Measurements from ENCODE around the gene ZNF225. TPM values are rescaled to one million over a fixed set of nuclear protein-coding genes. Genes with fewer than 3 reads are reported as not detected.

The ZNF225 gene
- 1.9 and 2.1 TPM in 2 replicates for polyA plus RNA-seq (2013)

GRCh38 chr19:44113138-44113783 lies at the start of gene ZNF225:
Gene ZNF225, plus strand, starts transcription at chr19:44113399. Its CDS starts 2,429 bp downstream, at chr19:44115828.
- peaks cover 4 to 7% of the 10 kb centered on the region in 2 experiments for H3K36me3 ChIP-seq (ENCODE audit: control insufficient read depth in 1 of 2, insufficient read depth in 2 of 2, low read length in 2 of 2)
- H2AK5ac ChIP-seq (ENCODE audit: low read length), result no peak within 1 kb of the TSS
- WGBS (ENCODE audit: extremely low coverage, insufficient coverage, insufficient read length), result no CpG with 5 or more reads among the region's 44 CpGs
- peak within 1 kb of the TSS; percentile 88 for H2AFZ ChIP-seq (ENCODE audit: insufficient read depth, low read length, poor library complexity)
- peak within 1 kb of the TSS; percentile 86 for H3K4me3 ChIP-seq (ENCODE audit: low read depth, low read length)
- H4K8ac ChIP-seq (ENCODE audit: low read depth, low read length), result peak within 1 kb of the TSS; percentile 96
- H3K79me1 ChIP-seq (ENCODE audit: low read length), result peaks cover 3% of the 10 kb centered on the region
- H3K14ac ChIP-seq (ENCODE audit: low read length), result peak within 1 kb of the TSS; percentile 83
- H2BK120ac ChIP-seq (ENCODE audit: insufficient read depth, low read length, poor library complexity), result no peak within 1 kb of the TSS
- peak within 1 kb of the TSS; percentile 96 for H3K4me2 ChIP-seq (ENCODE audit: low read length)
- peak; percentile 99 for DNase-seq
- H4K91ac ChIP-seq (ENCODE audit: low read depth, low read length), result peak within 1 kb of the TSS; percentile 75
- H3K9ac ChIP-seq (ENCODE audit: low read length), result peak within 1 kb of the TSS; percentile 88
- peak within 1 kb of the TSS; percentile 19 for H2BK5ac ChIP-seq (ENCODE audit: low read depth, low read length, poor library complexity)
- peak within 1 kb of the TSS; percentile 67 for H3K18ac ChIP-seq (ENCODE audit: low read length)
- peak within 1 kb of the TSS; percentile 12 for H3K27ac ChIP-seq (ENCODE audit: low read depth, low read length)
- peaks cover 0 to 2% of the 10 kb centered on the region in 2 experiments for H3K4me1 ChIP-seq (ENCODE audit: control insufficient read depth in 1 of 2, insufficient read depth in 2 of 2, low read length in 2 of 2)
- H4K12ac ChIP-seq (ENCODE audit: low read depth, low read length), result peak within 1 kb of the TSS; percentile 95
- H2BK12ac ChIP-seq (ENCODE audit: low read length), result no peak within 1 kb of the TSS
- H3K23ac ChIP-seq (ENCODE audit: low read length), result no peak within 1 kb of the TSS
- H3K4ac ChIP-seq (ENCODE audit: low read depth, low read length), result no peak within 1 kb of the TSS
- no peaks in the 10 kb centered on the region for H3K9me3 ChIP-seq (ENCODE audit: insufficient read depth, low read depth, low read length)
- no peaks in the 10 kb centered on the region for H3K27me3 ChIP-seq (ENCODE audit: insufficient read depth, low read length)
- peaks cover 2% of the 10 kb centered on the region for H3K79me2 ChIP-seq (ENCODE audit: control insufficient read depth, insufficient read depth, low read length, poor library complexity)

DNA sequence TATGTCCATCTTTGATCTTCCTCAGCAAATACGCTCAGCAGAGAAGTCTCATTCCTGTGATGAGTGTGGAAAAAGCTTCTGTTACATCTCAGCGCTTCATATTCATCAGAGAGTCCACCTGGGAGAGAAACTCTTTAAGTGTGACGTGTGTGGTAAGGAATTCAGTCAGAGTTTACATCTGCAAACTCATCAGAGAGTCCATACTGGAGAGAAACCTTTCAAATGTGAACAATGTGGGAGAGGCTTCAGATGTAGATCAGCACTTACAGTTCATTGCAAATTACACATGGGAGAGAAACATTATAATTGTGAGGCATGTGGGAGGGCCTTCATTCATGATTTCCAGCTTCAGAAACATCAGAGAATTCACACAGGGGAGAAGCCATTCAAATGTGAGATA lies 46.9 kb upstream of the ZNF225 start:
- no CpG with 5 or more reads among the region's 3 CpGs for WGBS (ENCODE audit: extremely low coverage, insufficient coverage, insufficient read length)
- no peak overlapping the region for H3K4me3 ChIP-seq (ENCODE audit: low read depth, low read length)
- H3K79me1 ChIP-seq (ENCODE audit: low read length), result no peaks in the 10 kb centered on the region
- no peak overlapping the region for H4K8ac ChIP-seq (ENCODE audit: low read depth, low read length)
- DNase-seq, result no peak
- no peak overlapping the region for H4K91ac ChIP-seq (ENCODE audit: low read depth, low read length)
- H3K79me2 ChIP-seq (ENCODE audit: control insufficient read depth, insufficient read depth, low read length, poor library complexity), result no peaks in the 10 kb centered on the region
- no peak overlapping the region for H3K4ac ChIP-seq (ENCODE audit: low read depth, low read length)
- no peak overlapping the region for H3K14ac ChIP-seq (ENCODE audit: low read length)
- no peak overlapping the region for H3K27ac ChIP-seq (ENCODE audit: low read depth, low read length)
- H2BK120ac ChIP-seq (ENCODE audit: insufficient read depth, low read length, poor library complexity), result no peak overlapping the region
- no peak overlapping the region for H2AFZ ChIP-seq (ENCODE audit: insufficient read depth, low read length, poor library complexity)
- H2BK5ac ChIP-seq (ENCODE audit: low read depth, low read length, poor library complexity), result no peak overlapping the region
- no peaks in the 10 kb centered on the region for H3K27me3 ChIP-seq (ENCODE audit: insufficient read depth, low read length)
- H4K12ac ChIP-seq (ENCODE audit: low read depth, low read length), result no peak overlapping the region
- no peak overlapping the region for H3K9ac ChIP-seq (ENCODE audit: low read length)
- H3K23ac ChIP-seq (ENCODE audit: low read length), result no peak overlapping the region
- H3K4me2 ChIP-seq (ENCODE audit: low read length), result no peak overlapping the region
- H3K4me1 ChIP-seq (ENCODE audit: control insufficient read depth in 1 of 2, insufficient read depth in 2 of 2, low read length in 2 of 2), result no peaks in the 10 kb centered on the region
- H3K36me3 ChIP-seq (ENCODE audit: control insufficient read depth in 1 of 2, insufficient read depth in 2 of 2, low read length in 2 of 2), result peaks cover 10 to 32% of the 10 kb centered on the region in 2 experiments
- no peak overlapping the region for H2BK12ac ChIP-seq (ENCODE audit: low read length)
- peaks cover 9% of the 10 kb centered on the region for H3K9me3 ChIP-seq (ENCODE audit: insufficient read depth, low read depth, low read length)
- H2AK5ac ChIP-seq (ENCODE audit: low read length), result no peak overlapping the region
- no peak overlapping the region for H3K18ac ChIP-seq (ENCODE audit: low read length)

DNA sequence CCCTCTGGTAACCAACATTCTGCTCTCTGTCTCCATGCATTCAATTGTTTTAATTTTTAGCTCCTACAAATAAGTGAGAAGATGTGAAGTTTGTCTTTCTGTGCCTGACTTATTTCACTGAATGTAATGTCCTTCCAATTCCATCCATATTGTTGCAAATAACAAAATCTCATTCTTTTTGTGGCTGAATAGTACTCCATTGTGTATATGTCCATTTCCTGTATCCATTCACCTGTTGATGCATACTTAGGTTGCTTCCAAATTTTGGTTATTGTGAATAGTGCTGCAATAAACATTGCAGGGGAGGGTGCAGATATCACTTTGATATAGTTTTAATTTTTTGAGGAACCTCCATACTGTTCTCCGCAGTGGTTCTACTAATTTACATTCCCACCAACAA lies 43.8 kb upstream of the ZNF225 start:
- H4K91ac ChIP-seq (ENCODE audit: low read depth, low read length), result no peak overlapping the region
- no peak overlapping the region for H3K14ac ChIP-seq (ENCODE audit: low read length)
- H3K9me3 ChIP-seq (ENCODE audit: insufficient read depth, low read depth, low read length), result peaks cover 3% of the 10 kb centered on the region
- no peak overlapping the region for H4K8ac ChIP-seq (ENCODE audit: low read depth, low read length)
- H3K27ac ChIP-seq (ENCODE audit: low read depth, low read length), result no peak overlapping the region
- no peak overlapping the region for H3K4ac ChIP-seq (ENCODE audit: low read depth, low read length)
- no peak overlapping the region for H2BK120ac ChIP-seq (ENCODE audit: insufficient read depth, low read length, poor library complexity)
- H2AFZ ChIP-seq (ENCODE audit: insufficient read depth, low read length, poor library complexity), result no peak overlapping the region
- no peak for DNase-seq
- no peak overlapping the region for H4K12ac ChIP-seq (ENCODE audit: low read depth, low read length)
- H3K18ac ChIP-seq (ENCODE audit: low read length), result no peak overlapping the region
- H3K4me1 ChIP-seq (ENCODE audit: control insufficient read depth in 1 of 2, insufficient read depth in 2 of 2, low read length in 2 of 2), result peaks cover 4 to 7% of the 10 kb centered on the region in 2 experiments
- peaks cover 3 to 20% of the 10 kb centered on the region in 2 experiments for H3K36me3 ChIP-seq (ENCODE audit: control insufficient read depth in 1 of 2, insufficient read depth in 2 of 2, low read length in 2 of 2)
- H3K79me2 ChIP-seq (ENCODE audit: control insufficient read depth, insufficient read depth, low read length, poor library complexity), result no peaks in the 10 kb centered on the region
- no peak overlapping the region for H3K23ac ChIP-seq (ENCODE audit: low read length)
- no peak overlapping the region for H3K4me2 ChIP-seq (ENCODE audit: low read length)
- no CpG with 5 or more reads among the region's 1 CpG for whole genome bisulfite sequencing (ENCODE audit: extremely low coverage, insufficient coverage, insufficient read length)
- H3K9ac ChIP-seq (ENCODE audit: low read length), result no peak overlapping the region
- no peak overlapping the region for H2BK5ac ChIP-seq (ENCODE audit: low read depth, low read length, poor library complexity)
- no peak overlapping the region for H3K4me3 ChIP-seq (ENCODE audit: low read depth, low read length)
- no peak overlapping the region for H2AK5ac ChIP-seq (ENCODE audit: low read length)
- no peak overlapping the region for H2BK12ac ChIP-seq (ENCODE audit: low read length)
- no peaks in the 10 kb centered on the region for H3K27me3 ChIP-seq (ENCODE audit: insufficient read depth, low read length)
- H3K79me1 ChIP-seq (ENCODE audit: low read length), result peaks cover 3% of the 10 kb centered on the region

DNA sequence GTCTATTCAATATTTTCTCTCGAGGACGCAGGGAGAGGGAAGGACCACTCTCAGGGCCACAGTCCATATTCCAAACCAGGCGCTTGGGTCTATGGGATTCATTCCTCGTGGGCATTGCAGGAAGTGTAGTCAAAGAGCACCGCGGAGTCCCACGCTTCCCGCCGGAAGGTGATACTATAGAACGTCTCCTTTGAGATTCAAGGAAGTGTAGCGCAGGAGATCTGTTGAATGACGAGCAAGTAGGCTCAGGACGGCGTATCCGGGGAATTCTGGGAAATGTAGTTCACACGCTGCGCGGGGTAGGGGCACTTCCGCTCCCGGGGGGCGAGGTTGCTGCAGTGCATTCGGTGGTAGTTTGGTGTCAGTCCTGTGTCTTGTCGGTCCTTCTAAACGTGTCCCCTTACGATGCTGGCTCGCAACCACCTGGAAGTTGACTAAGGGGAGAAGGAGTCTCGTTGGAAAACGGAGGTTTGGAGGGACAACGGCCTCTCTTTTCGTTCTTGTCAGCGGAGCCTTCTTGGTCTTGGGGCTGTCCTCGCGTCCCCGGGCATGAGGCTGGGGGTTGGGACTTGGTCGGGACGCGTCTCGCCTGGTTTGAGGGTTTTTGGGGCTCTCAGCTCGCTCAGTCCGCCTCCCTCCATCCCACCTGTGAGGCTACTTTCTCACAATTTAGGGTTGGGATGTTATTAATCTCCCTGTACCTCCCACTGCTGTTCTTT lies 41.2 kb upstream of the ZNF225 start, which contains the start of gene ZNF284:
ZNF284 (plus strand) TSS at position 336 of the 719 bp plus-strand sequence. CDS start 4,231 bp downstream, outside the sequence.
- no CpG with 5 or more reads among the region's 40 CpGs for WGBS (ENCODE audit: extremely low coverage, insufficient coverage, insufficient read length)
- peak within 1 kb of the TSS; percentile 80 for H3K4me3 ChIP-seq (ENCODE audit: low read depth, low read length)

More for the DNA sequence above, 41.2 kb upstream of the ZNF225 start, which contains the start of gene ZNF284:
- Histone ChIP-seq H3K27me3 (ENCODE audit: insufficient read depth, low read length) (no peaks in the 10 kb centered on the region), H3K4me1 (ENCODE audit: control insufficient read depth in 1 of 2, insufficient read depth in 2 of 2, low read length in 2 of 2) (peaks cover 4 to 7% of the 10 kb centered on the region in 2 experiments), H3K9ac (ENCODE audit: low read length) (peak within 1 kb of the TSS; percentile 8), H3K36me3 (ENCODE audit: control insufficient read depth in 1 of 2, insufficient read depth in 2 of 2, low read length in 2 of 2) (peaks cover 0 to 2% of the 10 kb centered on the region in 2 experiments), H3K79me2 (ENCODE audit: control insufficient read depth, insufficient read depth, low read length, poor library complexity) (no peaks in the 10 kb centered on the region), H2AFZ (ENCODE audit: insufficient read depth, low read length, poor library complexity) (peak within 1 kb of the TSS; percentile 77), H3K18ac (ENCODE audit: low read length) (peak within 1 kb of the TSS; percentile 23), H2BK120ac (ENCODE audit: insufficient read depth, low read length, poor library complexity) (no peak within 1 kb of the TSS), H2BK5ac (ENCODE audit: low read depth, low read length, poor library complexity) (no peak within 1 kb of the TSS), H4K12ac (ENCODE audit: low read depth, low read length) (peak within 1 kb of the TSS; percentile 56), H3K4me2 (ENCODE audit: low read length) (peak within 1 kb of the TSS; percentile 92), H3K14ac (ENCODE audit: low read length) (peak within 1 kb of the TSS; percentile 37), H3K9me3 (ENCODE audit: insufficient read depth, low read depth, low read length) (no peaks in the 10 kb centered on the region), H3K27ac (ENCODE audit: low read depth, low read length) (no peak within 1 kb of the TSS), H3K4ac (ENCODE audit: low read depth, low read length) (no peak within 1 kb of the TSS), H3K23ac (ENCODE audit: low read length) (no peak within 1 kb of the TSS), H4K91ac (ENCODE audit: low read depth, low read length) (no peak within 1 kb of the TSS), H2BK12ac (ENCODE audit: low read length) (no peak within 1 kb of the TSS), H2AK5ac (ENCODE audit: low read length) (no peak within 1 kb of the TSS), H4K8ac (ENCODE audit: low read depth, low read length) (peak within 1 kb of the TSS; percentile 90), H3K79me1 (ENCODE audit: low read length) (peaks cover 3% of the 10 kb centered on the region)
- peak; percentile 84 to 92 for DNase-seq

Data from trophoblast cell (in vitro differentiated cells and primary cell).